HG03280 (cell line): Measurements from ENCODE around the gene RUNX1.

ENCODE experiments used
- ATAC-seq: cut with Tn5 transposase; IDR thresholded peaks from one replicate; pipeline ENCODE4 v1.9.1; 2021; ENCODE audit warnings: mild to moderate bottlenecking, moderate library complexity; ENCODE audit not compliant: unreplicated experiment

RUNX1 gene

GRCh38 chr21:35017256-35017655 is 31.8 kb downstream of the RUNX1 start:
- no peak for ATAC-seq

- no peak for ATAC-seq
Measured at GRCh38 chr21:35016517-35017188, 32.4 kb downstream of the RUNX1 start.

GRCh38 chr21:35016071-35016470 is 33.0 kb downstream of the RUNX1 start:
- ATAC-seq: no peak

GRCh38 chr21:35015435-35016024 is 33.6 kb downstream of the RUNX1 start:
- no peak for ATAC-seq

- ATAC-seq: no peak
Measured at GRCh38 chr21:35014302-35015041, 34.6 kb downstream of the RUNX1 start.

GRCh38 chr21:35011681-35012080 is 37.4 kb downstream of the RUNX1 start:
- ATAC-seq: no peak

GRCh38 chr21:35010447-35010846 is 38.7 kb downstream of the RUNX1 start:
- no peak for ATAC-seq

GRCh38 chr21:35007348-35007747 is 41.8 kb downstream of the RUNX1 start:
- ATAC-seq: no peak

- ATAC-seq: no peak
Measured at GRCh38 chr21:35006771-35007170, 42.3 kb downstream of the RUNX1 start.

- ATAC-seq: no peak
Measured at GRCh38 chr21:35006248-35006647, 42.9 kb downstream of the RUNX1 start.

- ATAC-seq: no peak
Measured at GRCh38 chr21:35005560-35006224, 43.4 kb downstream of the RUNX1 start.

- ATAC-seq: no peak
Measured at GRCh38 chr21:35005077-35005476, 44.0 kb downstream of the RUNX1 start.

- no peak for ATAC-seq
Measured at GRCh38 chr21:35004314-35004713, 44.8 kb downstream of the RUNX1 start.

GRCh38 chr21:35002879-35003722 is 46.0 kb downstream of the RUNX1 start:
- no peak for ATAC-seq

- no peak for ATAC-seq
Measured at GRCh38 chr21:34999397-34999941, 49.6 kb downstream of the RUNX1 start.

- ATAC-seq: no peak
Measured at GRCh38 chr21:34998176-34998575, 50.9 kb downstream of the RUNX1 start.

- no peak for ATAC-seq
Measured at GRCh38 chr21:34997294-34997693, 51.8 kb downstream of the RUNX1 start.

- no peak for ATAC-seq
Measured at GRCh38 chr21:34996304-34997101, 52.6 kb downstream of the RUNX1 start.

GRCh38 chr21:34995979-34996303 is 53.2 kb downstream of the RUNX1 start:
- ATAC-seq: no peak
